Vagina (tissue), 2 donors: ENCODE results near the gene CLN6.

Source experiments
- CTCF ChIP-seq, 3 experiments: fragments of 450-650 bp in 2 of 3; fragments of 200-600 bp in 1 of 3; sonication (generic) in 1 of 3; IDR thresholded peaks; one replicate each; pipeline ENCODE4 v1.5.1; 2017 to 2019; ENCODE audit warnings: antibody characterized with exemption in 3 of 3, mild to moderate bottlenecking in 2 of 3, moderate library complexity in 2 of 3
- POLR2A ChIP-seq, 2 donors: fragments of 450-650 bp; IDR thresholded peaks; one replicate each; pipeline ENCODE4 v1.6.1; 2017; ENCODE audit warnings: antibody characterized with exemption in 2 of 2, mild to moderate bottlenecking in 2 of 2, moderate library complexity in 2 of 2

- no peak for TF ChIP-seq CTCF (IDR thresholded peaks at IDR 0.05)
- no peak for TF ChIP-seq POLR2A (IDR thresholded peaks at IDR 0.05)
These were observed 49.3 kb upstream of the CLN6 start for GRCh38 chr15:68278595-68279405.
